GM12872 (cell line): Measurements from ENCODE around the gene PLEKHA6.

Experiments
- CTCF ChIP-seq: IDR thresholded peaks from 3 replicates; pipeline ENCODE4 v1.5.1; 2011; ENCODE audit warnings: low read depth, mild to moderate bottlenecking, low read length, moderate library complexity; ENCODE audit not compliant: insufficient read depth

Gene PLEKHA6

GRCh38 chr1:204219971-204220616 is 139.6 kb downstream of the PLEKHA6 start:
- TF ChIP-seq CTCF: no peak

- TF ChIP-seq CTCF: no peak
These were observed 141.2 kb downstream of the PLEKHA6 start for GRCh38 chr1:204218552-204218951.

GRCh38 chr1:204217648-204218000 is 142.1 kb downstream of the PLEKHA6 start:
- TF ChIP-seq CTCF: no peak

- TF ChIP-seq CTCF: no peak
These were observed 142.7 kb downstream of the PLEKHA6 start for GRCh38 chr1:204216880-204217647.

GRCh38 chr1:204216236-204216635 is 143.5 kb downstream of the PLEKHA6 start:
- no peak for TF ChIP-seq CTCF

DNA sequence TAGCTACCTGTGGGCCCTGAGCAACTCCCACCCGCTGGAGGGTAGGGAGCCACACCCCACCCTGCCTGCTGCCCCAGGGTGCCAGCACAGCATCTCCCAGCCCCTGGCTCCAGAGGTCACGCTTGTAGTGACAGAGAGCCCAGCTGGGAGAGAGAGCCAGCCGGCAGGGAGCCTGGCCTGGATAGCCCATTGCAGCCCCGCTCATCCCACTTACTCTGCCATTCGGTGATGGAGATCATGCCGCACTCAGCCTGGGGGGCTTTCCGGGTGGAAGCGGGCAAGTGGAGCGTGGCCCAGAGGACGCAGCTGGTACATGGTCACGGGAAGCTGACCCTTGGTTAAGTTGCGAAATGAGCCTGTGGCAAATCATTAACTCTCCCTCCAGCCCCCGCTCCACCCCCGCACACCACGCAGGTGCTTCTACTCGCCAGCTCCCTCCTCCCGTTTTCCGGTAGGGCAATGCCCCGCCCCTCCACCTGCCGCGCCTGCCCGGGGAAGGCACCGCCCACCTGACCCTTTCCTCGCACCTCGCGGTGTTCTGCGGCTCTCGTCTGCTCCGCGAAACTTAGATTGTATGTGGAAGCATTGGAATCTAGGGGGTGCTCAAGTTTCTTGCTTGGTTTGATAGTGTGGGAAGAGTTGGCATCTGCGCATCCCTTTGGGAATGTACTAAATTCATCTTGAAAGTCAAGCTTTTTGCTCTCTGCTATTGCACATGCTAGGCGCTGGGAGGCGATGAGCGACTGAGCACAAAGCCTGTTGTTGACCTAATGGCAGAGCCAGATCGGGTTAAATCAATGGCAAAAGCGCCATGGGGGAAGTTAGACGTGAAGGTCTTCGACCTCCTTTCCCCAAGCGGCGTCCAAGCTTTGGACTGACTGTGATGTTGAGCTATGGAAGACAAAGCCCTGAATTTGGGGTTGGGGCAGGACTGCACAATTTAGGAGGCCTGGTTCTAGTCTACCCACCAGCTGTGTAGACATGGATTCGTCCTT is 145.8 kb downstream of the PLEKHA6 start, which contains the start of gene GOLT1A:
TSS of gene GOLT1A (minus strand) at position 321 of the 995 bp plus-strand sequence. CDS start at position 239, 82 bp downstream.
- peak; percentile 66 for TF ChIP-seq CTCF

DNA sequence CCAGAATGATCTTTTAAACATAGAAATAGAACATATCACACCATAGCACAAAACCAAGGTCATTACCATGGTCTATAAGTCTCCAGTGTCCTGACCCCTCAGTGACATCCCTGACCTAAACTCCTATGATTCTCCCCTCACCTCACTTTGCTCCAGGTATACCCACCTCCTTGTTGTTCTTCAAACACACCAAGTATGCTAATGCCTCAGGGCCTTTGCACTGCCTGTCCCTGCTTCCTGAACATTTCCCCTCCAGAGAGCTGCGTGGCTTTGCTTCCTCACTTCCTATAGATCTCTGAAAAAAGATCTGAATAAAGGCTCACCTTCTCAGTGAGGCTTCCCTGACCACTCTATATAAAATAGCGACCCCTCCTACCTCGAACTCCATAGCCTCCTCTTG is 147.0 kb downstream of the PLEKHA6 start:
- TF ChIP-seq CTCF: no peak
